ENCODE data around the gene KHDC1. TPM values are rescaled to one million over a fixed set of nuclear protein-coding genes. Genes with fewer than 3 reads are reported as not detected.

The KHDC1 gene
- total RNA-seq: 1.1 and 1.5 TPM in 2 replicates

GRCh38 chr6:73262671-73263569, at the start of gene KHDC1:
Gene KHDC1, minus strand, starts transcription at chr6:73263196. Its CDS starts 20,679 bp downstream, at chr6:73242517.

GRCh38 chr6:73225396-73225795, 37.6 kb downstream of the KHDC1 start, which contains the start of gene KHDC1L:
Gene KHDC1L, minus strand, starts transcription at chr6:73225496. Its CDS starts 88 bp downstream, at chr6:73225408.

Small RNA genes within 50 kb of the gene (small RNA-seq; reads per million reads assigned to genes)
- gene RPSAP41: not detected

Other genes starting within 250 kb of the KHDC1 start
- gene KHDC1L, start 37.7 kb downstream of the KHDC1 start, total RNA-seq: not detected in 2 replicates
- gene DPPA5, start 91.1 kb upstream of the KHDC1 start, total RNA-seq: not detected in 2 replicates
- gene KHDC3L, start 99.5 kb upstream of the KHDC1 start, total RNA-seq: not detected in 2 replicates
- not detected in 2 replicates for gene OOEP, start 106.7 kb upstream of the KHDC1 start, total RNA-seq
- 0.66 and 0.72 TPM in 2 replicates for gene DDX43, start 131.6 kb upstream of the KHDC1 start, total RNA-seq
- gene CGAS, start 189.1 kb upstream of the KHDC1 start, total RNA-seq: 11.3 and 14.3 TPM in 2 replicates
- gene MTO1, start 198.5 kb upstream of the KHDC1 start, total RNA-seq: 38.2 and 41.8 TPM in 2 replicates

Measured in thoracic aorta endothelial cell (primary cell).